Measurements from ENCODE around the gene UBE2G2. TPM values are rescaled to one million over a fixed set of nuclear protein-coding genes. Genes with fewer than 3 reads are reported as not detected.

UBE2G2 gene
- total RNA-seq, 1 experiment from 2014 or later: 117 TPM

GRCh38 chr21:44724926-44725325, 76.7 kb downstream of the UBE2G2 start:
- ATAC-seq (no peak), DNase-seq (ENCODE audit: low spot score) (no peak)
- peaks cover 13% of the 10 kb centered on the region for H3K27me3 Mint-ChIP-seq (ENCODE audit: low read depth)
- H3K36me3 Mint-ChIP-seq: no peaks in the 10 kb centered on the region
- H3K27ac Mint-ChIP-seq: no peak overlapping the region
- CTCF ChIA-PET: interaction anchor here (1.1 to 1.3 kb wide), 2 partner anchors 18 to 75 kb away, joined by 3 read pairs; no protein-coding TSS in a partner anchor
- H3K9me3 Mint-ChIP-seq: no peaks in the 10 kb centered on the region
- H3K4me1 Mint-ChIP-seq: peaks cover 11% of the 10 kb centered on the region
- no peak for TF ChIP-seq CREB1 (CRISPR knock-in tag; IDR thresholded peaks at IDR 0.05)
- POLR2A ChIA-PET: interaction anchor here (0.6 kb wide), 1 partner anchor 847 kb away, joined by 6 read pairs; no protein-coding TSS in a partner anchor
- no peak overlapping the region for H3K4me3 Mint-ChIP-seq

DNA sequence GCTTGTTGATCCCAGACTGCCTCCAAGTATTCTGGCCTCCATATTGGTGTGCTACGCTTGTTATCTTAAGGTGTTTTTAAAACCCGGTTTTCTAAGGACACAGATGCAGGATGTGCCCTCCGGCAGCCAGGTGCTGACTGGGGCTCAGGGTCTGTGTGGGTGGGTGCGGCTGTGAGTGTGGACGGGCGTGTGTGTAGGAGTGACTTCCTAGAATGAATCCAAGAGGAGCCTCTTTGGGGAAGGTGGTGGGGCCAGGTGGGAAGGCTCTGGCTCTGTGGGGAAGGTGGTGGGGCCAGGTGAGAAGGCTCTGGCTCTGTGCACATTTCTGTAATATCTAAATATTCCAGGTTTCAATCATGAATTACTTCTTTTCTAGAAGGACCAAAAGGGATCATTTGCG, 77.4 kb downstream of the UBE2G2 start:
- H3K27me3 Mint-ChIP-seq (ENCODE audit: low read depth): peaks cover 13% of the 10 kb centered on the region
- H3K27ac Mint-ChIP-seq: no peak overlapping the region
- POLR2A ChIA-PET: interaction anchor here (0.6 kb wide), 1 partner anchor 847 kb away, joined by 6 read pairs; no protein-coding TSS in a partner anchor
- ATAC-seq: no peak
- H3K4me3 Mint-ChIP-seq: no peak overlapping the region
- H3K9me3 Mint-ChIP-seq: no peaks in the 10 kb centered on the region
- CTCF ChIA-PET: interaction anchor here (1.1 to 1.5 kb wide), 2 partner anchors 76 to 234 kb away, joined by 3 to 6 read pairs; no protein-coding TSS in a partner anchor
- no peak for DNase-seq (ENCODE audit: low spot score)
- no peaks in the 10 kb centered on the region for H3K36me3 Mint-ChIP-seq
- peaks cover 13% of the 10 kb centered on the region for H3K4me1 Mint-ChIP-seq
- TF ChIP-seq ZNF532 (CRISPR knock-in tag; IDR thresholded peaks at IDR 0.05; ENCODE audit: borderline replicate concordance): no peak
- no peak for TF ChIP-seq RORB (CRISPR knock-in tag; IDR thresholded peaks at IDR 0.05)
- TF ChIP-seq, protein P1, sequence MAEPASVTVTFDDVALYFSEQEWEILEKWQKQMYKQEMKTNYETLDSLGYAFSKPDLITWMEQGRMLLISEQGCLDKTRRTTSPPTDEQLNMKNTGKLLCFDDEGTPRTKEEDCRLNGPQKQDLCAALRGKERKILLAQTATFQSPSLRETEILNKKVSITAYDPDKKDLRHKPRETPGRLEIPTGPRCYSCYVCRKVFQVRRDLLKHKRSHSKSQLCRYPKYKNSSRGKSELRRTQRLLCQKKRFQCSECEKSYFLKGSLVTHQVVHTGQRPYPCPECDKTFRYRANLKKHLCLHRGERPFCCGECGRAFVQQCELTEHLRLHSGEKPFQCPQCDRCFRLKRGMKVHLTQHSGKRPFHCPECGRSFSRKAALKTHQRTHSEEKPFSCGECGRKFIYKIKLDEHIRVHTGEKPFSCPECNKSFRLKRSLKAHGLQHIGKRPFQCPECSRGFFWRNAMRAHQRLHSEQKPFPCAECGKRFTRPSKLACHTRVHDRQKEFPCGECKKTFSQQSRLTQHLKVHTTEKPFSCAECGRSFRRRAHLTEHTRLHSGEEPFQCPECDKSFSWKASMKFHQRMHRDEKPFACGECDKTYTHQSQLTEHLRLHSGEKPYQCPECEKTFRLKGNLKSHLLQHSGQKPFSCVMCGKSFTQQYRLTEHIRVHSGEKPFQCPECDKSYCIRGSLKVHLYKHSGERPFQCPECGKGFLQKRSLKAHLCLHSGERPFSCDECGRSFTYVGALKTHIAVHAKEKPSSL (CRISPR knock-in tag; conservative IDR thresholded peaks at IDR 0.05): no peak
- TF ChIP-seq FOXJ3 (CRISPR knock-in tag; IDR thresholded peaks at IDR 0.05; ENCODE audit: borderline replicate concordance): no peak
- TF ChIP-seq FOXK1 (CRISPR knock-in tag; IDR thresholded peaks at IDR 0.05): no peak
- TF ChIP-seq ZNF396 (CRISPR knock-in tag; IDR thresholded peaks at IDR 0.05; ENCODE audit: borderline replicate concordance): no peak
- no peak for TF ChIP-seq ZNF317 (CRISPR knock-in tag; IDR thresholded peaks at IDR 0.05; ENCODE audit: borderline replicate concordance, low read depth)
- TF ChIP-seq, protein P2, sequence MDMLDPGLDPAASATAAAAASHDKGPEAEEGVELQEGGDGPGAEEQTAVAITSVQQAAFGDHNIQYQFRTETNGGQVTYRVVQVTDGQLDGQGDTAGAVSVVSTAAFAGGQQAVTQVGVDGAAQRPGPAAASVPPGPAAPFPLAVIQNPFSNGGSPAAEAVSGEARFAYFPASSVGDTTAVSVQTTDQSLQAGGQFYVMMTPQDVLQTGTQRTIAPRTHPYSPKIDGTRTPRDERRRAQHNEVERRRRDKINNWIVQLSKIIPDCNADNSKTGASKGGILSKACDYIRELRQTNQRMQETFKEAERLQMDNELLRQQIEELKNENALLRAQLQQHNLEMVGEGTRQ (CRISPR knock-in tag; IDR thresholded peaks at IDR 0.05): no peak
- no peak for TF ChIP-seq AFF4 (CRISPR knock-in tag; IDR thresholded peaks at IDR 0.05; ENCODE audit: borderline replicate concordance)
- no peak for TF ChIP-seq NFATC4 (CRISPR knock-in tag; IDR thresholded peaks at IDR 0.05)
- no peak for TF ChIP-seq GABPB1 (CRISPR knock-in tag; IDR thresholded peaks at IDR 0.05)
- no peak for TF ChIP-seq GRHL2 (CRISPR knock-in tag; IDR thresholded peaks at IDR 0.05; ENCODE audit: insufficient replicate concordance, severe bottlenecking)
- no peak for TF ChIP-seq NR3C1 (CRISPR knock-in tag; conservative IDR thresholded peaks at IDR 0.05; ENCODE audit: low read depth)
- TF ChIP-seq, protein P3, sequence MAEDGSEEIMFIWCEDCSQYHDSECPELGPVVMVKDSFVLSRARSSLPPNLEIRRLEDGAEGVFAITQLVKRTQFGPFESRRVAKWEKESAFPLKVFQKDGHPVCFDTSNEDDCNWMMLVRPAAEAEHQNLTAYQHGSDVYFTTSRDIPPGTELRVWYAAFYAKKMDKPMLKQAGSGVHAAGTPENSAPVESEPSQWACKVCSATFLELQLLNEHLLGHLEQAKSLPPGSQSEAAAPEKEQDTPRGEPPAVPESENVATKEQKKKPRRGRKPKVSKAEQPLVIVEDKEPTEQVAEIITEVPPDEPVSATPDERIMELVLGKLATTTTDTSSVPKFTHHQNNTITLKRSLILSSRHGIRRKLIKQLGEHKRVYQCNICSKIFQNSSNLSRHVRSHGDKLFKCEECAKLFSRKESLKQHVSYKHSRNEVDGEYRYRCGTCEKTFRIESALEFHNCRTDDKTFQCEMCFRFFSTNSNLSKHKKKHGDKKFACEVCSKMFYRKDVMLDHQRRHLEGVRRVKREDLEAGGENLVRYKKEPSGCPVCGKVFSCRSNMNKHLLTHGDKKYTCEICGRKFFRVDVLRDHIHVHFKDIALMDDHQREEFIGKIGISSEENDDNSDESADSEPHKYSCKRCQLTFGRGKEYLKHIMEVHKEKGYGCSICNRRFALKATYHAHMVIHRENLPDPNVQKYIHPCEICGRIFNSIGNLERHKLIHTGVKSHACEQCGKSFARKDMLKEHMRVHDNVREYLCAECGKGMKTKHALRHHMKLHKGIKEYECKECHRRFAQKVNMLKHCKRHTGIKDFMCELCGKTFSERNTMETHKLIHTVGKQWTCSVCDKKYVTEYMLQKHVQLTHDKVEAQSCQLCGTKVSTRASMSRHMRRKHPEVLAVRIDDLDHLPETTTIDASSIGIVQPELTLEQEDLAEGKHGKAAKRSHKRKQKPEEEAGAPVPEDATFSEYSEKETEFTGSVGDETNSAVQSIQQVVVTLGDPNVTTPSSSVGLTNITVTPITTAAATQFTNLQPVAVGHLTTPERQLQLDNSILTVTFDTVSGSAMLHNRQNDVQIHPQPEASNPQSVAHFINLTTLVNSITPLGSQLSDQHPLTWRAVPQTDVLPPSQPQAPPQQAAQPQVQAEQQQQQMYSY (CRISPR knock-in tag; IDR thresholded peaks at IDR 0.05): no peak
- no peak for TF ChIP-seq ESRRA (CRISPR knock-in tag; IDR thresholded peaks at IDR 0.05; ENCODE audit: borderline replicate concordance)
